MM.1S (cell line): ENCODE data around the gene RBKS.

Experiments used
- CTCF ChIP-seq: fragments of 300-600 bp; sonication (generic); IDR thresholded peaks from 2 replicates; pipeline ENCODE4 v1.5.1; 2016; ENCODE audit warnings: antibody characterized with exemption, low read length, mixed read lengths
- EZH2 ChIP-seq: fragments of 300-600 bp; sonication (generic); optimal IDR thresholded peaks from 2 replicates; pipeline ENCODE3; 2017; ENCODE audit warnings: low read depth, mild to moderate bottlenecking, antibody characterized with exemption, low read length, mixed read lengths
- EZH2phosphoT487 ChIP-seq: fragments of 300-600 bp; sonication (generic); IDR thresholded peaks from 2 replicates; pipeline ENCODE4 v1.6.1; 2018; ENCODE audit warnings: antibody characterized with exemption, low read length

- TF ChIP-seq CTCF (no peak), EZH2 (no peak), EZH2phosphoT487 (no peak)
Observed at GRCh38 chr2:27871802-27872201, 18.4 kb downstream of the RBKS start.
